IPS DF 4.7 (cell line): Measurements from ENCODE around the gene SLC8A2.

Experiments used
- DNase-seq: peaks from one replicate; pipeline ENCODE4 v3.0.0-alpha.2; 2013; ENCODE audit warnings: low spot score; ENCODE audit errors: extremely low read depth

The SLC8A2 gene

GRCh38 chr19:47459477-47459876 is 12.2 kb downstream of the SLC8A2 start:
- no peak for DNase-seq

GRCh38 chr19:47458672-47459071 is 13.0 kb downstream of the SLC8A2 start:
- DNase-seq, result no peak

GRCh38 chr19:47456721-47457474 is 14.8 kb downstream of the SLC8A2 start:
- no peak for DNase-seq

GRCh38 chr19:47450478-47450877 is 21.2 kb downstream of the SLC8A2 start:
- no peak for DNase-seq

GRCh38 chr19:47448360-47448727 is 23.3 kb downstream of the SLC8A2 start:
- no peak for DNase-seq

- no peak for DNase-seq
Observed at GRCh38 chr19:47447470-47448359, 24.0 kb downstream of the SLC8A2 start.

GRCh38 chr19:47446534-47447469 is 24.9 kb downstream of the SLC8A2 start:
- no peak for DNase-seq

GRCh38 chr19:47445937-47446402 is 25.7 kb downstream of the SLC8A2 start:
- DNase-seq, result no peak

- DNase-seq, result no peak
Observed at GRCh38 chr19:47445527-47445926, 26.2 kb downstream of the SLC8A2 start.

GRCh38 chr19:47444388-47444821 is 27.3 kb downstream of the SLC8A2 start:
- no peak for DNase-seq

- DNase-seq, result no peak
Observed at GRCh38 chr19:47443331-47443730, 28.4 kb downstream of the SLC8A2 start.

- no peak for DNase-seq
Observed at GRCh38 chr19:47438793-47439220, 32.9 kb downstream of the SLC8A2 start.

- DNase-seq, result no peak
Observed at GRCh38 chr19:47437500-47437899, 34.2 kb downstream of the SLC8A2 start.

- DNase-seq, result no peak
Observed at GRCh38 chr19:47436712-47437401, 34.8 kb downstream of the SLC8A2 start.

GRCh38 chr19:47435883-47436417 is 35.7 kb downstream of the SLC8A2 start:
- DNase-seq, result no peak

- no peak for DNase-seq
Observed at GRCh38 chr19:47435196-47435595, 36.5 kb downstream of the SLC8A2 start.

- DNase-seq, result no peak
Observed at GRCh38 chr19:47434088-47434487, 37.6 kb downstream of the SLC8A2 start.

- no peak for DNase-seq
Observed at GRCh38 chr19:47433121-47433520, 38.6 kb downstream of the SLC8A2 start.

GRCh38 chr19:47432499-47432898 is 39.2 kb downstream of the SLC8A2 start:
- DNase-seq, result no peak

- DNase-seq, result no peak
Observed at GRCh38 chr19:47432091-47432490, 39.6 kb downstream of the SLC8A2 start.
